Neural progenitor cell (in vitro differentiated cells): ENCODE results near the gene CFAP221.

Source experiments
- EZH2 ChIP-seq: fragments of 200-600 bp; sonication (generic); IDR thresholded peaks from 2 replicates; pipeline ENCODE4 v1.6.1; 2017; ENCODE audit warnings: antibody characterized with exemption, mild to moderate bottlenecking, moderate library complexity
- TF ChIP-seq, protein P1 (sequence below): fragments of 200-600 bp; sonication (generic); IDR thresholded peaks from 2 replicates; pipeline ENCODE4 v1.5.1; 2017; ENCODE audit warnings: antibody characterized with exemption, mild to moderate bottlenecking

DNA sequence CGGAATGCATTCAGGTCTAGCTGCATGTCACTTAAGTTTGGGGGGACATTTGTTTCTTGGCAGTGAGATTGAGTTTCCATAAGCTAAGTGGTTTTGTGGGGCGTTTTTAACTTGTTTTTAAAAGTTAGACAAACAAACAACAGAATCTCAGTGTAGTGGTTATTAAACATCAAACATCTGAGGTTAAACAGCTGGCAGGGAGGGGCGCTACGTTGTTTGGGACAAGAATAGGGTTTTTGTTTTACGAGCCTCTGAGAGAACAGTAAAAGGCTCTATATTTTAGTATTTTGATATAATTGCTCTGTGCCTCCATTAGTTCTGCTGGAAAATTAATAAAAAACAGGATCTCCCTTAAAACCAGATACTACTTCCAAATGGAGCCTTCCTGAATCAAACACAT is 93.1 kb downstream of the CFAP221 start:
- no peak for TF ChIP-seq EZH2
- TF ChIP-seq, protein P1, sequence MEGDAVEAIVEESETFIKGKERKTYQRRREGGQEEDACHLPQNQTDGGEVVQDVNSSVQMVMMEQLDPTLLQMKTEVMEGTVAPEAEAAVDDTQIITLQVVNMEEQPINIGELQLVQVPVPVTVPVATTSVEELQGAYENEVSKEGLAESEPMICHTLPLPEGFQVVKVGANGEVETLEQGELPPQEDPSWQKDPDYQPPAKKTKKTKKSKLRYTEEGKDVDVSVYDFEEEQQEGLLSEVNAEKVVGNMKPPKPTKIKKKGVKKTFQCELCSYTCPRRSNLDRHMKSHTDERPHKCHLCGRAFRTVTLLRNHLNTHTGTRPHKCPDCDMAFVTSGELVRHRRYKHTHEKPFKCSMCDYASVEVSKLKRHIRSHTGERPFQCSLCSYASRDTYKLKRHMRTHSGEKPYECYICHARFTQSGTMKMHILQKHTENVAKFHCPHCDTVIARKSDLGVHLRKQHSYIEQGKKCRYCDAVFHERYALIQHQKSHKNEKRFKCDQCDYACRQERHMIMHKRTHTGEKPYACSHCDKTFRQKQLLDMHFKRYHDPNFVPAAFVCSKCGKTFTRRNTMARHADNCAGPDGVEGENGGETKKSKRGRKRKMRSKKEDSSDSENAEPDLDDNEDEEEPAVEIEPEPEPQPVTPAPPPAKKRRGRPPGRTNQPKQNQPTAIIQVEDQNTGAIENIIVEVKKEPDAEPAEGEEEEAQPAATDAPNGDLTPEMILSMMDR: no peak
